PC-9 (cell line): ENCODE data around the gene HTATSF1.

Experiments
- CTCF ChIP-seq: fragments of 200-600 bp; sonication (generic); conservative IDR thresholded peaks from 2 replicates; pipeline ENCODE4 v1.6.1; 2017; ENCODE audit warnings: mixed run types, antibody characterized with exemption, mild to moderate bottlenecking, moderate library complexity
- EZH2 ChIP-seq: fragments of 200-600 bp; sonication (generic); IDR thresholded peaks from 2 replicates; pipeline ENCODE4 v1.8.0; 2017; ENCODE audit warnings: antibody characterized with exemption, low read depth

DNA sequence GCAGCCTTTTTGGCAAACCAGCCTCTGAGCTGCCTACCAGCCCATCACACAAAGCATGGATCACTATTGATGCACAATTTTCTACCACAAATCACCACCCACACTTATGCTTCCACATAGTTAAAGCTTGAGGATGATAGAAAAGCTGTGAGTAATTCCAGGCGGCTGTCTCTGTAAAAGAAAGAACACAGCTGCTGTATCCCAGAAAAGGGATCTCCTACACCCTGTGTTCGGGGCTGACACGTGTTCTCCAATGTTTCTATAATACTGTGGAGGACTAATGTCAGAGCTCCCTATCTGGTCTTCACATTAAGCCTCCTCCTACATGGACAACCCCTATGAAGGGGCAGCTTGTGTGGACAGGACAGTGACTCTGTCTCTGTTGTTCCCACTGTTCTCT, 22.2 kb upstream of the HTATSF1 start:
- no peak for TF ChIP-seq CTCF
- TF ChIP-seq EZH2, result no peak
